ENCODE data around the gene ESAM. TPM values are rescaled to one million over a fixed set of nuclear protein-coding genes. Genes with fewer than 3 reads are reported as not detected.

ESAM gene
- total and polyA plus RNA-seq, 2 experiments from 2014 or later, result 0.32 TPM; not detected in 1

- Histone ChIP-seq H3K36me3 (ENCODE audit: insufficient read depth) (no peaks in the 10 kb centered on the region), H3F3A (replicated peaks; ENCODE audit: low read depth) (no peaks in the 10 kb centered on the region), H3K27me3 (ENCODE audit: insufficient read depth) (no peaks in the 10 kb centered on the region), H3K79me2 (replicated peaks; ENCODE audit: insufficient read depth) (peaks cover 37% of the 10 kb centered on the region), H3K9me2 (ENCODE audit: insufficient read depth) (no peaks in the 10 kb centered on the region), H3K4me1 (ENCODE audit: insufficient read depth) (peaks cover 29% of the 10 kb centered on the region), H4K20me1 (replicated peaks; ENCODE audit: insufficient read depth) (peaks cover 13% of the 10 kb centered on the region; the same call in 1 of the 2 replicates), H3K4me2 (peak overlapping the region; percentile 90), H2AFZ (no peak overlapping the region), H3K4me3 (peak overlapping the region; percentile 94), H3K27ac (ENCODE audit: low read depth) (peak overlapping the region; percentile 92)
- peaks cover 11% of the 10 kb centered on the region; the same call in 2 of the 3 replicates for H3K36me3 Mint-ChIP-seq (ENCODE audit: low read depth)
- peak overlapping the region; percentile 83 for H3K4me3 Mint-ChIP-seq
- H3K4me1 Mint-ChIP-seq, result peaks cover 25% of the 10 kb centered on the region
- no peak for TF ChIP-seq CTCF (conservative IDR thresholded peaks at IDR 0.05; ENCODE audit: low read depth in 2 of 2)
- no peak for TF ChIP-seq ZNF114 (CRISPR knock-in tag; IDR thresholded peaks at IDR 0.05)
- no peak for TF ChIP-seq NANOG (IDR thresholded peaks at IDR 0.05; ENCODE audit: borderline replicate concordance)
- no peak for TF ChIP-seq REST (IDR thresholded peaks at IDR 0.05; ENCODE audit: unreplicated experiment)
- no peak for TF ChIP-seq POLR2AphosphoS5 (IDR thresholded peaks at IDR 0.05; ENCODE audit: low read depth)
- no peak for TF ChIP-seq ZNF331 (CRISPR knock-in tag; IDR thresholded peaks at IDR 0.05; ENCODE audit: low read depth)
- no peak for TF ChIP-seq STAT1 (IDR thresholded peaks at IDR 0.05; ENCODE audit: unreplicated experiment)
- TF ChIP-seq ZNF462 (CRISPR knock-in tag; IDR thresholded peaks at IDR 0.05), result no peak
- no peak for TF ChIP-seq ETS1 (IDR thresholded peaks at IDR 0.05)
- TF ChIP-seq CREB1 (CRISPR knock-in tag; IDR thresholded peaks at IDR 0.05; ENCODE audit: low read depth), result no peak
- TF ChIP-seq JUNB (IDR thresholded peaks at IDR 0.05; ENCODE audit: unreplicated experiment), result no peak
- no peak for TF ChIP-seq EZH2phosphoT487 (IDR thresholded peaks at IDR 0.05; ENCODE audit: unreplicated experiment)
- TF ChIP-seq EZH2 (IDR thresholded peaks at IDR 0.05; ENCODE audit: low read depth, unreplicated experiment), result no peak
- peaks cover 10% of the 10 kb centered on the region for H3K27me3 Mint-ChIP-seq (ENCODE audit: insufficient read depth, low read depth, poor library complexity)
- peak overlapping the region; percentile 89 for H3K27ac Mint-ChIP-seq
- H3K9me3 Mint-ChIP-seq, result peaks cover 3% of the 10 kb centered on the region; the same call in 2 of the 3 replicates
- ATAC-seq, result no peak
- DNase-seq (ENCODE audit: low spot score), result no peak
Observed at GRCh38 chr11:124801014-124801413, 38.9 kb upstream of the ESAM start.

All from GM23338 (cell line).